Stromal cell of bone marrow (primary cell): ENCODE measurements around the gene GDI2.
"Not testable (repeated sequence)": the region's sequence is repeated elsewhere in the genome, so short reads cannot be mapped to it uniquely, and the experiment has no call there.

Experiments used
- DNase-seq: peaks from one replicate; pipeline ENCODE4 v3.0.0-alpha.2; 2012; ENCODE audit warnings: low read depth

Gene GDI2

GRCh38 chr10:5827841-5828240 lies 14.6 kb upstream of the GDI2 start:
- no peak for DNase-seq

DNA sequence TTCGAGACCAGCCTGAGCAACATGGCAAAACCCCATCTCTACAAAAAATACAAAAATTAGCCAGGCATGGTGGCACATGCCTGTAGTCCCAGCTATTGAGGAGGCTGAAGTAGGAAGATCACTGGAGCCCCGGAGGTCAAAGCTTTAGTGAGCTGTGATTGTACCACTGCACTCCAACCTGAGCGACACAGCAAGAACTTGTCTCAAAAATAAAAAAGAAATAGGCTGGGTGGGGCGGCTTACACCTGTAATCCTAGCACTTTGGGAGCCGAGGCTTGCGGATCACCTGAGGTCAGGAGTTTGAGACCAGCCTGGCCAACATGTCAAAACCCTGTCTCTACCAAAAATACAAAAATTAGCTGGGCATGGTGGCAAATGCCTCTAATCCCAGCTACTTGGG lies 13.3 kb upstream of the GDI2 start:
- not testable (repeated sequence) for DNase-seq

GRCh38 chr10:5818894-5819293 lies 5.7 kb upstream of the GDI2 start:
- no peak for DNase-seq

GRCh38 chr10:5818048-5818331 lies 4.8 kb upstream of the GDI2 start:
- DNase-seq, result no peak

GRCh38 chr10:5817322-5818047 lies 4.3 kb upstream of the GDI2 start:
- no peak for DNase-seq

DNA sequence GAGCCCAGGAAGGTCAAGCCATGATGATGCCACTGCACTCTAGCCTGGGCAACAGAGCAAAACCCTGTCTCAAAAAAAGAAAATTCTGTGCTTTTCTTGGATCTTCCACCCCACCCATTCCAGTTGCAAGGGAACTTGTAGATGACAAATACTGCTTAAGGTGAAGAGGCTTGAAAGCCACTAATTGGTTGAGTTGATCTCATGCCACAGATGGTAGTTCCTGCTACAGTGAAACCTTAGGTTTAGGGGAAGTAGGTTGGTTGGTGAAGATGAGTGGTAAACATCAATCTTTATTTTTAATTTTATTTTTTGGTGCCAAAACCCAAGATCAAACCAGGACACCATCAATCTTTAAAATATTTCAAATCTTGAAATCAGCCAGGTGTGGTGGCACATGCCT lies 2.9 kb upstream of the GDI2 start:
- no peak for DNase-seq

DNA sequence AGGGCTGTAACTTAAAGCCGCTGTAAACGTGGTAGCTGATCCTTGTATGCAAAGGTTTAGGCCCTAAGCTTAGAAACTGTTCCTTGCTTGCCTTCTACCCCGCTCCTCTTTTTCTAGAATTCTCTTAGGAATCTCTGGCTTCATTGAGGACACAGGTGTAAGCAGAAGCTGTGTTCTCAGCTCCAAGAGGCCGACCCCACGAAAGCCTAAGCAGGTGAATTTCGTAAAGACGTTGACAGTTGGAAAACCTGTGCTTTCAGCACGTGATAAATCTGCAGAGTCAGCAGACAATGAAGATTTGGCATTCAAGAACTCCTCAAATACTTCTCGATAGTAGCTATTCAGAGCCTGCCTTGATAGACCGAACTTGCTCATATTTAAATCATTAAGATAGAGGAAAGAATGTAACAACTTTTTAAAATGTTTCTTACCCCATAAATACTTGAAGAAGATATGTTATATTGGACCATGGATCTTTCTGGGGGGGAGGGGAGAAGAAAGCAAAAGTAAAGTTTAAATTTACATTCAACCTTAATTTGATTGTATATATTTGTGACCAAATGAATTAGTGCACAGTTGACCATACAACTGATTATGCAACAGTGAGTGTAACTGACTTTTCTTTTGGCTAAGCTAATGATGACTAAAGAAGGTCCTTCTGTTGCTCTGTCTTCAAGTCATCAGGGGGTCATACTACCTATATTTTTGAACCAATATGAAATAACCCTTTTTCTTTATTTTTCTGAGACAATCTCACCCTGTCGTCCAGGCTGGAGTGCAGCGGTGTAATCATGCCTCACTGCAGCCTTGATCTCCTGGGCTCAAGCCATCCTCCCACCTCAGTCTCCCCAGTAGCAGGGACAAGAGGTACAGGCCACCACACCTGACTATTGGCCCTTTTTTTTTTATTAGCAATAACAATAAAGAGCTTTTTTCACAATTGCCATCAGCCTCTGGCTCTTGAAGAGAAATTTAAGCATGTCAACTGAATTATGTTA lies 1.2 kb upstream of the GDI2 start:
- DNase-seq, result no peak

- DNase-seq, result no peak
These were observed 218 bp downstream of the GDI2 start for GRCh38 chr10:5813091-5813340.

GRCh38 chr10:5812283-5813090 lies 747 bp downstream of the GDI2 start:
- no peak for DNase-seq

DNA sequence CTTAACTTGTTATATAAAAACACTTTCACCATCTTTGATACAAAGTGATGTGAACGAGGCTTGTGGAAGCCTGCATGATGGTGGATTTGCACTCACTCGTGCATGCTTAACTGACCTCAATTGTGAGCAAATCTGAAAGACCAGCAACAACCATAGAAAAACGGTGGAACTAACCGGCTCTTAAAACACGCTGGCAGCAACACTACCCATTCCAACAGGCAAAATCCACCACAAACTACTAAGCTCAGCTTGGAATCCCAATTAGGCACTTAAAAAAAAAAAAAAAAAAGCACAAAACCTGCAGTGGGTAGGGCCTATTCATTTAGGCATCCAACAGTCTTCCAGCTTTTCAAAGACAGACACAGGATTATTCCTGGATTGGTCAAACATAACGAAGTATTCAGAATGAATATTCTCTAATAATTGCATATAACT lies 1.8 kb downstream of the GDI2 start:
- peak; percentile 40 for DNase-seq

DNA sequence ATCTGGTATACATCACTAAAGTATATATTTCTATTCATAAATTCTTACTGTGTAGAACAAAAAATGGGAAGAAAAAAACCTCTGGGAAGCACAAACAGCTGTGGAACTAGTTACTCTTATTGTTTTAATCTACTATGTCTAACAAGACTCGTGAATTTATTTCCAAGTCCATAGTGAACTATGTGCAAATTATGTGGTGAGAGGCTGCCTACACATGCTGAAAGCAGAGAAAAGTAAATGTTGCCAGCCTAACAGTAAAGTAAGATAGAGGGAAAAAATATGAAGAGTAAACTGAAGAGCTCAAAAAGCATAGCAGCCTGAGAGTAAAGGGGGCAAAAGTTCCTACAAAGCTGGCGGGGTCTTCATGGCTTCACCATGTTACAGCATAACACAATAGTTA lies 3.0 kb downstream of the GDI2 start:
- no peak for DNase-seq

DNA sequence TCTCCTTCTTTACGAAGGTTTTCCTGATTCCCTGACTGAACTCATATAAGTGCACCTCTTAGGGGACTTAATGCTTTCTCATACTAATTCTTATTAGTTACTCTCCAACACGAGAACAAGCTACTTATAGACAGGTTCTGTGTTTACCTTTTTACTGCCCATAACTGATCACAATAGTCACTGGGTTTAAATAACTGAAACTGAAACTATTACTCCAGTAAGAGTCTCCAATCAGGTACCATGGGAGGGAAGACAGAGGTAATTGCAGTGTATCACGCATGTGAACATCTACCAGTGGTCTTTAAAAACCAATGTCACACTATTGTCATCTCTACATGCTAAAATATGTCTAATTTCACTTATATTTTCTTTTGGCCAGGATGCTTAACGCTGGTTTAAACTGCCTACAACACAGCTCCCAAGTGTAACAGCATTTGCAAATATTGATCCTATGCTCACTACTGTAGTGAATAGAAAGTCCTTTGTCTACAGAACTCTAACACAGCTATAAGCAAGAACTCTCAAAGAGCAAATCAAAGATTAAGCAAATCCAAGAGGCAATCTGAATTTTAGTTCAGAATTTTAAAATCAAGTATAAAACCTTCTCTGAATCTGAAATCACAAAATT lies 3.6 kb downstream of the GDI2 start:
- no peak for DNase-seq

DNA sequence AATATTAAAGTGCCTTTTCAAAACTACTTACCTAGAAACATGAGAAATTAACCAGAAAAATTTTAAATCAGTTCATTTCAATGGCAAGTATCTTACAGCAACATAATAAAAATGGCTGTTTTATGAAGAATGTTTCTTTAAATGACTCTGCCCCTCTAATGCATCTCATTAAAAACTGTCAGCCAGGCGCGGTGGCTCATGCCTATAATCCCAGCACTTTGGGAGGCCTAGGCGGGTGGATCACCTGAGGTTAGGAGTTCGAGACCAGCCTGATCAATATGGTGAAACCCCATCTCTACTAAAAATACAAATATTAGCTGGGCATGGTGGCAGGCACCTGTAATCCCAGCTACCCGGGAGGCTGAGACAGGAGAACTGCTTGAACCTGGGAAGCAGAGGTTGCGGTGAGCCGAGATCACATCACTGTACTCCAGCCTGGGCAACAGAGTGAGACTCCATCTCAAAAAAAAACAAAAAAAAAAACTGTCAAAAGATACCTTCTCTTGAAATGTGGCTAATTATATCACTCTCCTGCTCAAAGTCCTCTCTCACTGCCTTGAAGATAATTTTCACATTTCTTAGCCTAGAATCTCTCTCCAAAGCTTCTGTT lies 4.3 kb downstream of the GDI2 start:
- not testable (repeated sequence) for DNase-seq

DNA sequence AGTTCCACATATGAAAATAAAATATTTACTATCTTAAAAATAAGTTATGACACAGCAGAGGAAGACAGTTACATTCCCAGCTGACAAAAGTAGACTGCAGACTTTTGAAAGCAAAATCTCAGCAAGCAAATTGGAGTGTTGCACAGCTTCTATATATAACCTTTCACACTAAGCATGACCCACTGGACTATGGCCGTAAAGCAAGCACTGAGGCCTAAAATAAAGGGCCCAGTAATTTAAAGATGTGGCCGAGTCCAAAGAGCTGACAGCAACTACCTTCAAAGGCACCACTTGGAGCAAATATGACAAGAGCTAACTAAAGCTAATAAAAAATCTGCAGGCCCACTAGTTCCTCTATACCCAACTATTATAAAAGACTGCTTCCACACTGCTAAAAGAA lies 6.5 kb downstream of the GDI2 start:
- DNase-seq, result no peak

DNA sequence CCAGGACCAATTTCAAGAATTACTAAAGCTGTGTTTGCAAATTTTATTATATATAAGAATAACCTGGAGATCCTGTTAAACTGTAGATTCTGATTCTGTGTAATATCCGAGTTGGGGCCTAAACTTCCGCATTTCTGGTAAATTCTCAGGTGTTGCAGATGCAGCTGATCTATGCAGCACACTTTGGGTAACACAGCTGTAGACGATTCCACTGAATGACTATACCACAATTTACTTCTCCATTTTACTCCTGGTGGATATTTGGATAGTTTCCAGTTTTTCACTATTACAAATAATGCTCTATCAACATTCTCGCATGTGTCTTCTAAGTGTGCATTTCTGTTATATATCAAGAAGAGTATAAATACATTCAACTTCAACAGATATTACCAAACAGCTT lies 7.5 kb downstream of the GDI2 start:
- DNase-seq, result no peak

- DNase-seq, result no peak
These were observed 8.0 kb downstream of the GDI2 start for GRCh38 chr10:5805260-5805659.

- DNase-seq, result no peak
These were observed 8.8 kb downstream of the GDI2 start for GRCh38 chr10:5804386-5804785.

GRCh38 chr10:5800782-5801181 lies 12.5 kb downstream of the GDI2 start:
- no peak for DNase-seq

GRCh38 chr10:5794236-5794635 lies 19.0 kb downstream of the GDI2 start:
- no peak for DNase-seq

DNA sequence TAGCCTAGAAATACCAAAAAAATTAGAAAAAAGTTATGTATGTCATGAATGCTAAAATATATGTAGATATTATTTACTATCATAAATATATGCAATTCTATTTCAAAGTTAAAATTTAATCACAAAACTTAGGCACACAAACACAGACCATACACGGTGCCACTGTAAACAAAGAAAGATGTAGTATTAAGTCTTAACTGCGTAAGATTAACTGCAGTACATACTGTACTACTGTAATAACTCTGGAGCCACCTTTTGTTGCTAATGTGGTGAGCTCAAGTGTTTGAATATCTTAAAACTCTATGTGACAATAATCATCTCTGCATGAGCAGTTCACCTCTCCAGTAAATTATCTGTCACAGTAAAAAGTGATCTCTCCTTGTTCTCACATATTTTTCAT lies 23.6 kb downstream of the GDI2 start:
- no peak for DNase-seq

GRCh38 chr10:5788969-5789368 lies 24.3 kb downstream of the GDI2 start:
- no peak for DNase-seq

GRCh38 chr10:5783300-5783699 lies 29.9 kb downstream of the GDI2 start:
- no peak for DNase-seq
